Measurements from ENCODE around the gene FAM186B.

FAM186B gene

GRCh38 chr12:49565406-49566265 is 39.8 kb downstream of the FAM186B start:
- DNase-seq, result no peak

DNA sequence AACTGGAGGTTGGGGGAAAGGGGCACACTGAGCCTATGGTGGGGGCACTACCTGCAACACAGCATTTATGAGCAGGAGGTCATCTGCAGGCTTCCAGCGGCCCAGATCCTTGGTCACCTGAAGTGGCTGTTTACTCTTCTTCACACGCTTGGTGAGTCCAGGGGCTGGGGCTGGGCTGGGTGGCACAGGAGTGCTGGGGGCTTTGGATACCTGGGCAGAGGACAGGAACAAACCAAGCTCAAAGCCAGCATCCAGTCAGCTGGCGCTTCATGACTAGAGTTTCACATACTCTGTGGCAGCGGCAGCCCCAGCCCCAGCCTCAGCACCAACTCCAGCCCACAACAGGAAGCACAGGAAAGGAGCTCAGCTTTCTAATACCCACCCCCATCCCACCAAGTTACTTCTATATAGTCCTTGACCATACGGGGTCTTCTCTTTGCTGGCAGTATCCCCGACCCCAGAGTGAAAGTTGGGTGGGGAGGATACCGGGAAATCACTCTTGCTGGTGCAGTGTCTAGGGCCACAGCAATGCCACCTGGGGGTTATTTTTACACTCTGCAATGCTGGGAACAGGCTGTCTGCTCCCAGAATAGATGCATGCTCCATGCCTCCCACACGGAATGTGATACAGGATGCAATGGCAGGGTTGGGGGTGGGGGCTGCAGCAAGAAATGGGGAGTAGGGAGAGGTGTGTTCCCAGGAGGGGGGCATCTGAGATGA is 40.6 kb downstream of the FAM186B start:
- no peak for DNase-seq

DNA sequence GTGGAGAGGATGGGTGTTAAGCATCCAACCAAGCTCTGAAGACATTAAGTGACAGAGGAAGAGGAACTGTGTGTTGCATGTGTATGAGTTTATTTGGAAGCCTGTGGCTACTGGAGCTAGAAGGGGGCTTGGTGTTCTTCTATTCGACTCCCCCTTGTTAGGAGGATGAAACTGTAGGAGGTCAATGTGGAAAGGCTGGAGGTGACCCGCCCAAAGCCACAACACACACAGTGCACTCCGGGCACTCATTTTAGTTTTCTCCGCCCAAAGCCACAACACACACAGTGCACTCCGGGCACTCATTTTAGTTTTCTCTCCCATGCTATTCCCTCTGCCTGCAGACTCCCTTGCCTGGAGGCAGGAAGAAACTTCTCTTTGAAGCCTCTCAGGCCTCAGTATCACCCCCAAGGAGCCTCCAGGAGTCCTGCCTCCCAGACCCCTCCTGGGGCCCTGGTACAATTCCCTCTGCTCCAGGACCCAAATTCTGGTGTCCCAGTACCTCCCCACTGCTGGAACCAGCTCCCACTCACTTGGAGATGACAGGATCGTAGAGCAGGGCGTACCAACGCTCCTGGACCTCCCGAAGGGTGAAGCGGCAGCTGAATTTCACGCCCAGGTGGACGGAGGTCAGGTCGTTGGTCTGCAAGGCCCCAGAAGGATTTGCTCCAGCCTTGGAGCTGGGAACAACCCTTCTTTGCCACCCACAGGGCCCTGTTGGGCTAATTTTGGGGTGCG is 41.3 kb downstream of the FAM186B start:
- no peak for DNase-seq

- no peak for DNase-seq
Observed at GRCh38 chr12:49562831-49563230, 42.6 kb downstream of the FAM186B start.

DNA sequence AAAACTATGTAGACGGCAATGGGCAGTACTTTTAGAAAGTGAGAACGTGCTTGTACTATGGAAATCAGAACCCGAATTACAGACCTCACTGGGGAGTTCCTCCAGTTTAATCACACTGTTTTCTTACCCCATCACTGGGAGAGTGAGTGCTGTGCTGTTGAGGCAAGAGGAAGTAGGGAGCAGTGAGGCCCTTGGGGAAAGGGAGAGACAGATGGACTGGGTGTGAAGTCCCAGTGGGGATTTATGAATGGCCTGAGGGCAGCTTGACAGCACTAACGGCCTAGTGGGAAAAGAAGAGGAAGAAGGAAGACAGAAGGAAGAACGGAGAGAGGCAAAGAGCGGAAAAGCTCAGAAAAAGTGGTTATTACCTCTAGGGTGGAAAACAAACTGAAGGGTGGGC is 43.2 kb downstream of the FAM186B start:
- DNase-seq, result no peak

DNA sequence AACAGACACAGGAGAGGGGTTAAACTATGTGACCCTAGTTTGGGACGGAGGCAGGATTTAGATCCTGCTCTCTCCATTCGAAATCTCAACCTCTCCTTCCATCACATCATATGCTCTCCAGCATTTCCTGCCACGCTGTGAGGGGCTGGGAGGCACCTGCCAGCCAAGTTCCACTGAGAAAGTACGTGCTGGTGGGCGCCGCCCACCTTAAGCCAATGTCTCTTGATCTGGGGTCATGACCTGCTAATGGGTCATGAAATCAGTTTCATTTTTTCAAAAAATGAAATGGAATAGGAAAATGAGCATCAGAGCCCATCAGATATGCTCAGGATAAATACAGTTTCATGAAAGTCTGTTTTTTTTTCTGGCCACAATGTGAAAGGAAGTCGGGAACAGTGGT is 44.7 kb downstream of the FAM186B start:
- DNase-seq, result no peak

- no peak for DNase-seq
Observed at GRCh38 chr12:49559011-49559675, 46.3 kb downstream of the FAM186B start.

- no peak for DNase-seq
Observed at GRCh38 chr12:49558526-49558925, 46.9 kb downstream of the FAM186B start.

GRCh38 chr12:49557917-49558215 is 47.6 kb downstream of the FAM186B start:
- no peak for DNase-seq

DNA sequence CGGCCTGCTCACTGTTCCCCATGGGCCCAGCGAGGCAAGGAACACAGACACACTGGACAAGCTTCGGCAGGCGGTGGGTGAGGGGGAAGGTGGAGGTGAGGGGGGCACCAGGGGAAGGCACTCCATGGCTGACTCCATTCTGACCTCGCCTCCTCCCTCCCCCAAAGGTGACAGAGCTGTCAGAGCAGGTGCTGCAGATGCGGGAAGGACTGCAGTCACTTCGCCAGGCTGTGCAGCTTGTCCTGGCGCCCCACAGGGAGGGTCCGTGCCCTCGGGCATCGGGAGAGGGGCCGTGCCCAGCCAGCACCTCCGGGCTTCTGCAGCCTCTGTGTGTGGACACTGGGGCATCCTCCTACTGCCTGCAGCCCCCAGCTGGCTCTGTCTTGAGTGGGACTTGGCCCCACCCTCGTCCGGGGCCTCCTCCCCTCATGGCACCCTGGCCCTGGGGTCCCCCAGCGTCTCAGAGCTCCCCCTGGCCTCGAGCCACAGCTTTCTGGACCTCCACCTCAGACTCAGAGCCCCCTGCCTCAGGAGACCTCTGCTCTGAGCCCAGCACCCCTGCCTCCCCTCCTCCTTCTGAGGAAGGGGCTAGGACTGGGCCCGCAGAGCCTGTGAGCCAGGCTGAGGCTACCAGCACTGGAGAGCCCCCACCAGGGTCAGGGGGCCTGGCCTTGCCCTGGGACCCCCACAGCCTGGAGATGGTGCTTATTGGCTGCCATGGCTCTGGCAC is 48.1 kb downstream of the FAM186B start:
- DNase-seq, result no peak

DNA sequence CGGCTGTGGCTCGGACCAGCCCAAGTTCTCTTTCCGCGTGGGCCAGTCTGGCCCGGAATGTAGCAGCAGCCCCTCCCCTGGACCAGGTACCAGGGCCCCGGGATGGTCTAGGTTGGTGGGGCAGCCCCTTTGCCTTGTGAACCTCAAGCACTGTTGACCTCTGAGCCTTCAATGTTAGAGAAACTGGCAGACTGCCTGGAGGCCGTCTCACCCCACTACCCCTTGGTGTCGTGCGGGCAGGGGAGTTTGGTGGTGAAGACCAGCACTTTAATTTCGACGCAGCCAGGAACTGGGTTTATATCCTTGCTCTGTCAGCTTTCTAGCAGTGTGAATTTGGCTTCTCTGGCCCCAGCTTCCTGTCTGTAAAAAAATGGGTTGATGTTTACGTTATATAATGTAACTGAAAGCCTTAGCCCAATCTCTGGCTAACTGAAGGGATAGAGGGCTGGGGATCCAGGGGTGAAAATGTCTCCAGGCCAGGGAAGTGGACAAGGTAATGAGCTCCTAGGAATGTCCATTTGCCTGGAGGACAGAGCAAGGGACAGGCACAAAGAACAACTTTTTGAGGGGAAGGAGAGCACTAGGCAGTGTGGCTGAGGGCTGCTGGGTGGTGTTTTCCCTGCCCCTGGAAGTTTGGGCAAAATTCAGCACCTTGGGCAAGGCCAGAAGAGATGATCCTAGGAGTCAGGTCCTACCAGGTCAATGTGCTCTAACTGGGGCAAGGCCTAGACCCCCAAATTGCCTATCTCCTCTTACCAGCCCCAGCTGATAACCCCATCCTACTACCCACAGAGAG is 48.9 kb downstream of the FAM186B start:
- no peak for DNase-seq

DNA sequence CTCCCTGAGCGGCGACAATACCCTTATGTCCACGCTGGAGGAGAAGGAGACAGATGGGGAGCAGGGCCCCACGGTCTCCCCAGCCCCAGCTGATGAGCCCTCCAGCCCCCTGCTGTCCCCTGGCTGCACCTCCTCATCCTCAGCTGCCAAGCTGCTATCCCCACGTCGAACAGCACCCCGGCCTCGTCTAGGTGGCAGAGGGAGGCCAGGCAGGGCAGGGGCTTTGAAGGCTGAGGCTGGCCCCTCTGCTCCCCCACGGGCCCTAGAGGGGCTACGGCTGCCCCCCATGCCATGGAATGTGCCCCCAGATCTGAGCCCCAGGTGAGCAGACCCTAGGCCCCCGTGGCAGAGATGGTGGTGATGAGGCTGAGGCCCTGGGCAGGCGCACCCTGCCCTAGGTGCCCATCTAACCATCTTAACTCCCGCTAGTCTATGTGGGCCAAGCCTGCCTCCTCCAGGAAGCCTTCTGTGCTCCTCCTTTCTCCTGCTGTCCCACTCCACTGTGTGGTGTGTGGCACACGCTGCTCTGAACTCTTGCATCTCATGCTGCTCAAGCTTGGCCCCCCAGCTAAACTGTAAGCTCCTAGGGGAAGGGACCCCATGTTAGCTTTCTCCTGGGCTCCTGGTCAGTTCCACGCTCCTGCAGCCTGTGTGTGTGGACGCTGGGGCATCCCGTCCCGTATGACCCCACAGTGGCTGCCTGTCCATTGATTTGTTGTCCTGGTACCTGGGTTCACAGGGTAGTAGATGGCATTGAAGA is 49.6 kb downstream of the FAM186B start:
- DNase-seq, result no peak

DNA sequence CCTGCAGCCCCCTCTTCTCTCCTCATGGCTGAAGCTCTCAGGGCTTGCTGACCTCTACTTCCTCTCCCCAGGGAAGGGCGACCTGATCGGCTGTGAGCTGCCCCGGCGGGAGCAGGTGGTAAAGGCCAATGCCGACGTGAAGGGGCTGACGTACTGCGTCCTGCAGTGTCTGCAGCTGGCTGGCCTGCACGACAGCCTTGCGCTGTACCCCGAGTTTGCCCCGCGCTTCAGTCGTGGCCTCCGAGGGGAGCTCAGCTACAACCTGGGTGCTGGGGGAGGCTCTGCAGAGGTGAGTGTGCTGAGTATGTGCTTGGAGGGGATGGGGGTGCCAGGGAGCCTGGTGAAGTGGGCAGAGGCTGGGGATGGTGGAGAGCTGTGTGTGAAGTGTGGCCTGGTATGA is 51.2 kb downstream of the FAM186B start:
- DNase-seq, result no peak

DNA sequence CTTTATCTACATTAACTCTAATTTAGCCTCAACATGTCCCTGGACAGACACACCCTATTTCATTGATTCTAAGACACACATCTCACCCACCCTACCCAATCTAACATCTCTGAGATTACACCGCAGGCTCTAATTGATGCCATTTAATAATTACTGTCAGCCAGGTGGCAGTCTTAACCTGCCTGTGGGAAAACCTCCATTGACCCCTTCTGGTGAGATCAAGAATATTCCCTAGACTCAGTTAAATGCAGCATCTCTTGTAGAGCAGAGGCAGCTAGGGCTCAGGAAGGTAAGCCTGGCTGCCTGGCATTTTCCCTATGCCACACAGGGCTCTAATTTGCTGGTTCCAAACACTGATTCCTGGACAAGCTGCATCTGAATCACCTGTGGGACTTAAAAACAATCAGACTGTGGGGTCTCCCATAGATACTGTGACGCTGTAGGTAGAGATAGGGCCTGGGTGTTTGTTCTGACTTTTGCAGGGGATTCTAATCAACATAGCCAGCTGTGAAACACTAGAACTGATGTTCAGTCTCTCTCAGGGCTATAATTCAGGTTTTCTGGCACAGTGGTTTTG is 51.8 kb downstream of the FAM186B start:
- DNase-seq, result peak; percentile 49

GRCh38 chr12:49552899-49553298 is 52.5 kb downstream of the FAM186B start:
- DNase-seq, result no peak

DNA sequence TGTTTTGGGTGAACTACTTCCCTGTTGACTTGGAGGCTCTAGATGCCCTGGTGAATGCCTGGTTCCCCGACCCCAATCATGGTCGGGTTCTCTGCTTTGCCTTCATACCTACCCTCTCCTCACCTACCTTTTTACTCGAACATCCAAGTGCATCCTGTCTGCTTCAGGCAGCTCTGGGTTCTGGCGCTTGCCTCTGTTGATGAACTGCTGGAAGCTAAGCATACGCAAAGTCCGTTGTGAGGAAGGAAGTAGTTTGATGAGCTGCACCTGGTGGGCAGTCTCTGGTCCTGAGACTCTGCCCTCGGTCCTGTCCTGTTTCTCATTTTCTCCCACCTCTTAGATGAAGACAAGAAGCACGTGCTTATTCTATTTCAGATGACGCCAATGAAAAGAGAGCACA is 53.0 kb downstream of the FAM186B start:
- no peak for DNase-seq

DNA sequence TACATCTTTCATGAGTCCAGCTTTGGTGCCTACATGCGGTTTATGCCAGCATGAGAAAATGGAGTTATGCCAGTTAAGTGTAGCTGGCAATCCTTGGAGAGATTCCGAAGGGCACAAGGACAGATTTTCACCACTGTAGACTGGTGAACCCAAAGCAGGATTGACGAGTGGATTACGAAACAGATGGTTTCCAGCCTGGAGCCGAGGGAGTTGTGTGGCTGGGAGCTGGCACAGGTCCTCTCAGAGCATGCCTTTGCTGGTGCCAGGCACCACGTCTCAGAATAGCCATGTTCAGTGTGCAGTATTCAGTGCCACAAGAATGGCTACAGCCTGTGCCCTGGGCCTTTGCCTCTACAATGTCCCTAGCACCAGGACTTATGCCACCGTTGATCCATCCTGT is 53.4 kb downstream of the FAM186B start:
- DNase-seq, result no peak

DNA sequence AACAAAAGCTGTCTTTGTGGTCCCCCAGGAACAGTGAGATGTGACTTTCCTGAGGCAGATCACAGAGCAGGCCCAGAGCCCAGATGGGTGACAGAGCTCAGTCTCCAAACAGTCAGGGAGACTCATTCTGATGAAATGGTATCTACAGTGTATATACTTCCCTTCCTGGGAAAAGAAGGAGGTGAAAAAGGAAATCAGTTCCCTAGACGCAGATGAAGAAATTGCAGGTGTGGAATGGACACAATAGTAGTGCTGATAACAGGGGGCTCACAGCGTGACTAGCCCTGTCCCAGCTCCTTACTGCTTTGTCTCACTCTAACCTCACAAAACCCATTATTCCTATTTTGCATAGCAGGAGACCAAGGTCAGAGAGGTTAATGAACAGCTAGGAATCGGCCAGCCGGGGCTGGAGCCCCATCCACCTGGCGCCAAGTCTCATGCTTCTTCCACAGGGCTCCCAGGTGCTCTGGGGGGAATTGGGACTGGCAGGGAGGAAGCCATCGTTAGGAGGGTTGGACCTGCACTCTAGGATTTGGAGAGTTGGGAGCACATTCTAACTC is 54.7 kb downstream of the FAM186B start:
- DNase-seq, result no peak

- DNase-seq, result peak; percentile 76
Observed at GRCh38 chr12:49549735-49550692, 55.4 kb downstream of the FAM186B start.

Measured in NCI-H1105 (cell line).